ENCODE data around the gene RAI1. TPM values are rescaled to one million over a fixed set of nuclear protein-coding genes. Genes with fewer than 3 reads are reported as not detected.

The RAI1 gene
- total RNA-seq, 2 donors from 2014 or later = 35.9 to 42.9 TPM

- Mint-ChIP-seq H3K4me1 (peaks cover 8% of the 10 kb centered on the region), H3K36me3 (ENCODE audit: low read depth) (peaks cover 47% of the 10 kb centered on the region), H3K27me3 (ENCODE audit: insufficient read depth) (no peaks in the 10 kb centered on the region), H3K9me3 (no peaks in the 10 kb centered on the region), H3K4me3 (no peak overlapping the region), H3K27ac (peak overlapping the region; percentile 13)
- no peaks in the 10 kb centered on the region for H3K27me3 ChIP-seq (ENCODE audit: control insufficient read depth, insufficient read depth, low read length, poor library complexity, severe bottlenecking)
- 93 to 94% methylated on average over 7 to 8 of the region's 8 CpGs for WGBS, 2 experiments (ENCODE audit: insufficient coverage in 1 of 2, insufficient read length in 1 of 2)
- peaks cover 40% of the 10 kb centered on the region for H3K36me3 ChIP-seq (ENCODE audit: control insufficient read depth, insufficient read depth, low read length)
- no peak overlapping the region for H3K4me3 ChIP-seq (ENCODE audit: low read length)
- peaks cover 9% of the 10 kb centered on the region for H3K4me1 ChIP-seq (ENCODE audit: control insufficient read depth, insufficient read depth, low read length)
- no peaks in the 10 kb centered on the region for H3K9me3 ChIP-seq (ENCODE audit: control insufficient read depth, low read length)
- H3K9ac ChIP-seq (ENCODE audit: extremely low read depth, low read length, poor library complexity, severe bottlenecking) = no peak overlapping the region
- no peak for TF ChIP-seq CTCF (conservative IDR thresholded peaks at IDR 0.05)
- H3K27ac ChIP-seq (ENCODE audit: low read depth, low read length) = peak overlapping the region; percentile 6
- DNase-seq = no peak
Observed at GRCh38 chr17:17815062-17815406, 133.8 kb downstream of the RAI1 start.

- Histone ChIP-seq H3K9me3 (ENCODE audit: control insufficient read depth, low read length) (no peaks in the 10 kb centered on the region), H3K36me3 (ENCODE audit: control insufficient read depth, insufficient read depth, low read length) (peaks cover 44% of the 10 kb centered on the region), H3K9ac (ENCODE audit: extremely low read depth, low read length, poor library complexity, severe bottlenecking) (no peak overlapping the region), H3K27me3 (ENCODE audit: control insufficient read depth, insufficient read depth, low read length, poor library complexity, severe bottlenecking) (no peaks in the 10 kb centered on the region), H3K4me1 (ENCODE audit: control insufficient read depth, insufficient read depth, low read length) (peaks cover 5% of the 10 kb centered on the region), H3K27ac (ENCODE audit: low read depth, low read length) (peak overlapping the region; percentile 38), H3K4me3 (ENCODE audit: low read length) (no peak overlapping the region)
- H3K36me3 Mint-ChIP-seq (ENCODE audit: low read depth) = peaks cover 47% of the 10 kb centered on the region
- H3K4me1 Mint-ChIP-seq = peaks cover 8% of the 10 kb centered on the region
- no peak for TF ChIP-seq CTCF (conservative IDR thresholded peaks at IDR 0.05)
- H3K27ac Mint-ChIP-seq = peak overlapping the region; percentile 64
- DNase-seq = no peak
- no peak overlapping the region for H3K4me3 Mint-ChIP-seq
- H3K9me3 Mint-ChIP-seq = no peaks in the 10 kb centered on the region
- 95% methylated on average over 8 to 16 of the region's 17 CpGs for WGBS, 2 experiments (ENCODE audit: insufficient coverage in 1 of 2, insufficient read length in 1 of 2)
- H3K27me3 Mint-ChIP-seq (ENCODE audit: insufficient read depth) = no peaks in the 10 kb centered on the region
Observed at GRCh38 chr17:17815436-17816200, 134.4 kb downstream of the RAI1 start.

- H3K36me3 Mint-ChIP-seq (ENCODE audit: low read depth) = peaks cover 47% of the 10 kb centered on the region
- no peak overlapping the region for H3K9ac ChIP-seq (ENCODE audit: extremely low read depth, low read length, poor library complexity, severe bottlenecking)
- H3K4me1 Mint-ChIP-seq = peaks cover 8% of the 10 kb centered on the region
- peaks cover 40% of the 10 kb centered on the region for H3K36me3 ChIP-seq (ENCODE audit: control insufficient read depth, insufficient read depth, low read length)
- no peaks in the 10 kb centered on the region for H3K27me3 ChIP-seq (ENCODE audit: control insufficient read depth, insufficient read depth, low read length, poor library complexity, severe bottlenecking)
- no peak for DNase-seq
- no peaks in the 10 kb centered on the region for H3K27me3 Mint-ChIP-seq (ENCODE audit: insufficient read depth)
- peaks cover 2% of the 10 kb centered on the region for H3K4me1 ChIP-seq (ENCODE audit: control insufficient read depth, insufficient read depth, low read length)
- no peaks in the 10 kb centered on the region for H3K9me3 ChIP-seq (ENCODE audit: control insufficient read depth, low read length)
- H3K4me3 Mint-ChIP-seq = no peak overlapping the region
- peak overlapping the region; percentile 16 for H3K27ac ChIP-seq (ENCODE audit: low read depth, low read length)
- WGBS, 2 experiments (ENCODE audit: insufficient coverage in 1 of 2, insufficient read length in 1 of 2) = 96% methylated on average over 13 to 22 of the region's 22 CpGs
- no peak overlapping the region for H3K4me3 ChIP-seq (ENCODE audit: low read length)
- no peak for TF ChIP-seq CTCF (conservative IDR thresholded peaks at IDR 0.05)
- H3K9me3 Mint-ChIP-seq = no peaks in the 10 kb centered on the region
- H3K27ac Mint-ChIP-seq = no peak overlapping the region
Observed at GRCh38 chr17:17816240-17816814, 135.1 kb downstream of the RAI1 start.

All from endodermal cell (in vitro differentiated cells).